ENCODE results near the gene KCTD11. TPM values are rescaled to one million over a fixed set of nuclear protein-coding genes. Genes with fewer than 3 reads are reported as not detected.

Gene KCTD11
- total RNA-seq, 1 experiment from 2014 or later = 11.0 TPM

DNA sequence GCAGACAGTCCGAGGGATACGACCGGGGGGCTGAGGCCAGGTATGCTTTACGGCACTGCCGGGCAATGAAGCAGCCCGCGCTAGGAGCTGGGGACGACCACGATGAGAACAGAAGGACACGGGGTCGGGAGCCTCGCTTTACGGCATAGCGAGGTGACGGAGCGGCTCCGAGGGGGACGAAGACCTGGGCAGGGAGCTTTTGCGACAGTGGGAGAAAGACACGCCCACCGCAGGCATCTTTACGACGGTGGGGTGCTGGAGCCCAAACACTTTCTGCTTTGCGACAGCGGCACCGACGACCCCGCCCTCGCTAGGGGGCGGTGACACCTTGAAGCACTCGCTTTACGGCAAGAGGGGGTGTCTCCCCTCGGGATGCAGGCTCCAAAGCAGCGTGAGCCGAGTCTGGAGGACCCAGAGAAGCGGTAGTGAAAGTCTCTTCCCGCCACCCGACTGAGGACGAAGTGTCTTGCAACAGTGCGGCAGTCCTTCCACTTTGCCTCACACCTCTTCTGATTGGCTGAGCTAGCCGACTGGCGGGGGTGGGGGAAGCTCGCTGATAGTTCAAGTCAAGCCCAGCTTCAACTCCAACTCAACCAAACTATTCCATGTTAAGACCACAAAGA is 22.5 kb upstream of the KCTD11 start:
- Histone ChIP-seq H3K36me3 (ENCODE audit: control insufficient read depth, insufficient read depth, low read length) (no peaks in the 10 kb centered on the region; the same call in 1 of the 2 replicates), H3K9me3 (ENCODE audit: control insufficient read depth, insufficient read depth, low read depth, low read length) (no peaks in the 10 kb centered on the region), H3K27me3 (ENCODE audit: control insufficient read depth, insufficient read depth, low read length) (no peaks in the 10 kb centered on the region), H3K27ac (ENCODE audit: low read length) (peak overlapping the region; percentile 89), H3K4me1 (ENCODE audit: control insufficient read depth, insufficient read depth, low read length) (peaks cover 7% of the 10 kb centered on the region), H3K4me3 (ENCODE audit: low read depth in 2 of 2, low read length in 2 of 2) (peak overlapping the region; percentile 81 to 90)
- CTCF ChIA-PET = interaction anchor here (0.6 to 0.7 kb wide), 4 partner anchors 17 to 189 kb away, joined by 3 to 5 read pairs (median 3); no protein-coding TSS in a partner anchor
- no TSS peak for BruUV-seq (replicated peaks)
- ATAC-seq (peak; percentile 84), DNase-seq (ENCODE audit: low read depth, low spot score) (peak; percentile 96)
- in situ Hi-C loops (cut with HindIII; ENCODE audit: low pct_unique_long_range_greater_than_20kb, low sequenced_read_pairs) (no loop called here), intact Hi-C loops (cut with micrococcal nuclease; ENCODE audit: unreplicated experiment) (no loop called here)
- POLR2A ChIA-PET = interaction anchor here (0.5 to 1.1 kb wide), 6 partner anchors 16 to 698 kb away, joined by 3 to 5 read pairs (median 3); partner anchors contain the start of gene ZBTB4
- TF ChIP-seq POLR2AphosphoS5 (IDR thresholded peaks at IDR 0.05; ENCODE audit: low read depth, low read length) = peak; percentile 75; the same call in 1 of the 2 replicates
- TF ChIP-seq SIN3A (IDR thresholded peaks at IDR 0.05; ENCODE audit: borderline replicate concordance, insufficient read depth, low read depth, low read length) = peak; percentile 49; the same call in 1 of the 2 replicates
- TF ChIP-seq, protein P1, sequence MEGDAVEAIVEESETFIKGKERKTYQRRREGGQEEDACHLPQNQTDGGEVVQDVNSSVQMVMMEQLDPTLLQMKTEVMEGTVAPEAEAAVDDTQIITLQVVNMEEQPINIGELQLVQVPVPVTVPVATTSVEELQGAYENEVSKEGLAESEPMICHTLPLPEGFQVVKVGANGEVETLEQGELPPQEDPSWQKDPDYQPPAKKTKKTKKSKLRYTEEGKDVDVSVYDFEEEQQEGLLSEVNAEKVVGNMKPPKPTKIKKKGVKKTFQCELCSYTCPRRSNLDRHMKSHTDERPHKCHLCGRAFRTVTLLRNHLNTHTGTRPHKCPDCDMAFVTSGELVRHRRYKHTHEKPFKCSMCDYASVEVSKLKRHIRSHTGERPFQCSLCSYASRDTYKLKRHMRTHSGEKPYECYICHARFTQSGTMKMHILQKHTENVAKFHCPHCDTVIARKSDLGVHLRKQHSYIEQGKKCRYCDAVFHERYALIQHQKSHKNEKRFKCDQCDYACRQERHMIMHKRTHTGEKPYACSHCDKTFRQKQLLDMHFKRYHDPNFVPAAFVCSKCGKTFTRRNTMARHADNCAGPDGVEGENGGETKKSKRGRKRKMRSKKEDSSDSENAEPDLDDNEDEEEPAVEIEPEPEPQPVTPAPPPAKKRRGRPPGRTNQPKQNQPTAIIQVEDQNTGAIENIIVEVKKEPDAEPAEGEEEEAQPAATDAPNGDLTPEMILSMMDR (IDR thresholded peaks at IDR 0.05) = no peak

GRCh38 chr17:7329997-7330637 is 21.8 kb upstream of the KCTD11 start:
- H3K9me3 ChIP-seq (ENCODE audit: control insufficient read depth, insufficient read depth, low read depth, low read length) = no peaks in the 10 kb centered on the region
- H3K4me3 ChIP-seq (ENCODE audit: low read depth in 2 of 2, low read length in 2 of 2) = peak overlapping the region; percentile 81 to 90
- no TSS peak for BruUV-seq (replicated peaks)
- H3K36me3 ChIP-seq (ENCODE audit: control insufficient read depth, insufficient read depth, low read length) = no peaks in the 10 kb centered on the region; the same call in 1 of the 2 replicates
- H3K27ac ChIP-seq (ENCODE audit: low read length) = peak overlapping the region; percentile 89
- ChIA-PET CTCF (interaction anchor here (0.6 to 0.7 kb wide), 2 partner anchors 17 to 21 kb away, joined by 3 read pairs; no protein-coding TSS in a partner anchor), POLR2A (interaction anchor here (0.6 to 1.1 kb wide), 4 partner anchors 17 to 697 kb away, joined by 3 to 5 read pairs (median 3); no protein-coding TSS in a partner anchor)
- DNase-seq (ENCODE audit: low read depth, low spot score) (no peak), ATAC-seq (peak; percentile 90)
- no peaks in the 10 kb centered on the region for H3K27me3 ChIP-seq (ENCODE audit: control insufficient read depth, insufficient read depth, low read length)
- in situ Hi-C loops (cut with HindIII; ENCODE audit: low pct_unique_long_range_greater_than_20kb, low sequenced_read_pairs) = no loop called here
- TF ChIP-seq SIN3A (IDR thresholded peaks at IDR 0.05; ENCODE audit: borderline replicate concordance, insufficient read depth, low read depth, low read length) (no peak), TCF7L2 (IDR thresholded peaks at IDR 0.05; ENCODE audit: low read depth, low read length) (no peak), POLR2AphosphoS5 (IDR thresholded peaks at IDR 0.05; ENCODE audit: low read depth, low read length) (0 out of 2 replicates have a peak, but pooled peaks have one; percentile 38)
- peaks cover 7% of the 10 kb centered on the region for H3K4me1 ChIP-seq (ENCODE audit: control insufficient read depth, insufficient read depth, low read length)
- intact Hi-C loops (cut with micrococcal nuclease; ENCODE audit: unreplicated experiment) = no loop called here

DNA sequence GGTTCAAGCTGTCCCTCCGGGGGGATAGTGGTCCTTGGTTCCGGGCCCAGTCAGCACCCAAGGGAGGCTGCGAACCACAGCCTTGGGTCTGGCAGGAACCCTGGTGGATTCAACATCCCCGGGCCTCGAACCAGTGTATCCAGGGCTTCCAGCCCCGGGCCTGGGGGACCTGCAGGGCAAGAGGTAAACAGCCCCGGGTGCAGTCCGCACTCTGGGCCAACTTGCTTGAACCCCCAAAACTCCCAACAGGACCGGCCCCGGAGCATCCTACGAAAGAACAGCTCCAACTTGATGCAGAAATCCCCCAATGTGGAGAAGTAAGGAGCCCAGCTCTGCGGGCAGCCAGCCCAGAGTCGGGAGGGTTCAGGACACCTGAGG is 21.3 kb upstream of the KCTD11 start:
- H3K27ac ChIP-seq (ENCODE audit: low read length) = peak overlapping the region; percentile 89
- TF ChIP-seq, protein P1 (IDR thresholded peaks at IDR 0.05) = no peak
- TF ChIP-seq SIN3A (IDR thresholded peaks at IDR 0.05; ENCODE audit: borderline replicate concordance, insufficient read depth, low read depth, low read length) = no peak
- no peak for TF ChIP-seq TCF7L2 (IDR thresholded peaks at IDR 0.05; ENCODE audit: low read depth, low read length)
- TF ChIP-seq, protein P2, sequence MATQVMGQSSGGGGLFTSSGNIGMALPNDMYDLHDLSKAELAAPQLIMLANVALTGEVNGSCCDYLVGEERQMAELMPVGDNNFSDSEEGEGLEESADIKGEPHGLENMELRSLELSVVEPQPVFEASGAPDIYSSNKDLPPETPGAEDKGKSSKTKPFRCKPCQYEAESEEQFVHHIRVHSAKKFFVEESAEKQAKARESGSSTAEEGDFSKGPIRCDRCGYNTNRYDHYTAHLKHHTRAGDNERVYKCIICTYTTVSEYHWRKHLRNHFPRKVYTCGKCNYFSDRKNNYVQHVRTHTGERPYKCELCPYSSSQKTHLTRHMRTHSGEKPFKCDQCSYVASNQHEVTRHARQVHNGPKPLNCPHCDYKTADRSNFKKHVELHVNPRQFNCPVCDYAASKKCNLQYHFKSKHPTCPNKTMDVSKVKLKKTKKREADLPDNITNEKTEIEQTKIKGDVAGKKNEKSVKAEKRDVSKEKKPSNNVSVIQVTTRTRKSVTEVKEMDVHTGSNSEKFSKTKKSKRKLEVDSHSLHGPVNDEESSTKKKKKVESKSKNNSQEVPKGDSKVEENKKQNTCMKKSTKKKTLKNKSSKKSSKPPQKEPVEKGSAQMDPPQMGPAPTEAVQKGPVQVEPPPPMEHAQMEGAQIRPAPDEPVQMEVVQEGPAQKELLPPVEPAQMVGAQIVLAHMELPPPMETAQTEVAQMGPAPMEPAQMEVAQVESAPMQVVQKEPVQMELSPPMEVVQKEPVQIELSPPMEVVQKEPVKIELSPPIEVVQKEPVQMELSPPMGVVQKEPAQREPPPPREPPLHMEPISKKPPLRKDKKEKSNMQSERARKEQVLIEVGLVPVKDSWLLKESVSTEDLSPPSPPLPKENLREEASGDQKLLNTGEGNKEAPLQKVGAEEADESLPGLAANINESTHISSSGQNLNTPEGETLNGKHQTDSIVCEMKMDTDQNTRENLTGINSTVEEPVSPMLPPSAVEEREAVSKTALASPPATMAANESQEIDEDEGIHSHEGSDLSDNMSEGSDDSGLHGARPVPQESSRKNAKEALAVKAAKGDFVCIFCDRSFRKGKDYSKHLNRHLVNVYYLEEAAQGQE (IDR thresholded peaks at IDR 0.05; ENCODE audit: insufficient read depth in 1 of 2, low read depth in 2 of 2, low read length in 1 of 2) = no peak
- TF ChIP-seq POLR2AphosphoS5 (IDR thresholded peaks at IDR 0.05; ENCODE audit: low read depth, low read length) = no peak
- ATAC-seq (no peak), DNase-seq (ENCODE audit: low read depth, low spot score) (no peak)
- CTCF ChIA-PET = no interaction called here
- POLR2A ChIA-PET = no interaction called here
- in situ Hi-C loops (cut with HindIII; ENCODE audit: low pct_unique_long_range_greater_than_20kb, low sequenced_read_pairs) = no loop called here
- no TSS peak for BruUV-seq (replicated peaks)
- H3K36me3 ChIP-seq (ENCODE audit: control insufficient read depth, insufficient read depth, low read length) = no peaks in the 10 kb centered on the region; the same call in 1 of the 2 replicates
- intact Hi-C loops (cut with micrococcal nuclease; ENCODE audit: unreplicated experiment) = no loop called here
- H3K4me3 ChIP-seq (ENCODE audit: low read depth in 2 of 2, low read length in 2 of 2) = peak overlapping the region; percentile 81 to 90
- peaks cover 7% of the 10 kb centered on the region for H3K4me1 ChIP-seq (ENCODE audit: control insufficient read depth, insufficient read depth, low read length)
- H3K9me3 ChIP-seq (ENCODE audit: control insufficient read depth, insufficient read depth, low read depth, low read length) = no peaks in the 10 kb centered on the region
- H3K27me3 ChIP-seq (ENCODE audit: control insufficient read depth, insufficient read depth, low read length) = no peaks in the 10 kb centered on the region
